ENCODE measurements around the gene CMTM4.
"Not testable (repeated sequence)": the region's sequence is repeated elsewhere in the genome, so short reads cannot be mapped to it uniquely, and the experiment has no call there.

The CMTM4 gene

DNA sequence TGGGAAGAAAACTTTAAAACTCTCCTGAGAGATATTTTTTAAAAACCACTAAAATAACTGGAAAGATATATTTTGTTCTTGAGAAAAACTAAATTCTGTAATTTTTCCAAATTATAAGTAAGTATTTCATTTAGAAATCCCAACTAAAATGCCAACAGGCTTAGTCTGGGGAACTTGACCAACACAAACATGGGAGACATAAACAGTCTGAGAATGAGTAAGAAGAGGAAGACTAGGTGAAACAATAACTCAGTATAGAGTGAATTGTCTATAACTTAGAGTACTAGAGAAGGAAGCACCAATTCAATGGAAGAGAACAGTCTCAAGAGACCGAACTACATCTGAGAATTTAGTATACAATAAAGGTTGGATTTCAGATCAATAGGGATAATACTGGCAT is 127.4 kb downstream of the CMTM4 start:
- in situ Hi-C loops (cut with HindIII; ENCODE audit: low pct_ligation_motif_present, low sequenced_read_pairs) = no loop called here
- TF ChIP-seq, protein P1, sequence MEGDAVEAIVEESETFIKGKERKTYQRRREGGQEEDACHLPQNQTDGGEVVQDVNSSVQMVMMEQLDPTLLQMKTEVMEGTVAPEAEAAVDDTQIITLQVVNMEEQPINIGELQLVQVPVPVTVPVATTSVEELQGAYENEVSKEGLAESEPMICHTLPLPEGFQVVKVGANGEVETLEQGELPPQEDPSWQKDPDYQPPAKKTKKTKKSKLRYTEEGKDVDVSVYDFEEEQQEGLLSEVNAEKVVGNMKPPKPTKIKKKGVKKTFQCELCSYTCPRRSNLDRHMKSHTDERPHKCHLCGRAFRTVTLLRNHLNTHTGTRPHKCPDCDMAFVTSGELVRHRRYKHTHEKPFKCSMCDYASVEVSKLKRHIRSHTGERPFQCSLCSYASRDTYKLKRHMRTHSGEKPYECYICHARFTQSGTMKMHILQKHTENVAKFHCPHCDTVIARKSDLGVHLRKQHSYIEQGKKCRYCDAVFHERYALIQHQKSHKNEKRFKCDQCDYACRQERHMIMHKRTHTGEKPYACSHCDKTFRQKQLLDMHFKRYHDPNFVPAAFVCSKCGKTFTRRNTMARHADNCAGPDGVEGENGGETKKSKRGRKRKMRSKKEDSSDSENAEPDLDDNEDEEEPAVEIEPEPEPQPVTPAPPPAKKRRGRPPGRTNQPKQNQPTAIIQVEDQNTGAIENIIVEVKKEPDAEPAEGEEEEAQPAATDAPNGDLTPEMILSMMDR (IDR thresholded peaks at IDR 0.05; ENCODE audit: low read depth, low read length, missing control alignments) = no peak
- Histone ChIP-seq H3K27ac (peak overlapping the region; percentile 69), H3K36me3 (replicated peaks) (peaks cover 13% of the 10 kb centered on the region), H3K27me3 (replicated peaks) (no peaks in the 10 kb centered on the region), H3K4me3 (ENCODE audit: low read depth, low read length) (no peak overlapping the region)
- DNase-seq = peak; percentile 23

DNA sequence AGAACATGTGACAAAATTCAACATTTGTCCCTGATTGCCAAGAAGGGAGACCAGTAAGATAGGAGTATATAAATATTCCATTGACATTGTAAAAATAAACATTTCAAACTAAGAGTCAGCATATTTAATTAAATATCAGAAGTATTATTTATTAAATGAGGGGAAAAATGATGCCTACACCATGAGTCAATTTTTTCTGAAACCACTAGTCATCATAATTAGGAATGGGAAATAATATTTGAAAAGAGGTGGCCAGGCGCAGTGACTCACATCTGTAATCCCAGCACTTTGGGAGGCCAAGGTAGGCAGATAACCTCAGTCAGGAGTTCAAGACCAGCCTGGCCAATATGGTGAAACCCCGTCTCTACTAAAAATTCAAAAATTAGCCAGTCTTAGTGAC is 128.2 kb downstream of the CMTM4 start:
- in situ Hi-C loops (cut with HindIII; ENCODE audit: low pct_ligation_motif_present, low sequenced_read_pairs) = no loop called here
- Histone ChIP-seq H3K27me3 (replicated peaks) (no peaks in the 10 kb centered on the region), H3K36me3 (replicated peaks) (peaks cover 13% of the 10 kb centered on the region), H3K4me3 (ENCODE audit: low read depth, low read length) (no peak overlapping the region), H3K27ac (peak overlapping the region; percentile 69)
- TF ChIP-seq, protein P1 (IDR thresholded peaks at IDR 0.05; ENCODE audit: low read depth, low read length, missing control alignments) = no peak
- DNase-seq = peak; percentile 65

DNA sequence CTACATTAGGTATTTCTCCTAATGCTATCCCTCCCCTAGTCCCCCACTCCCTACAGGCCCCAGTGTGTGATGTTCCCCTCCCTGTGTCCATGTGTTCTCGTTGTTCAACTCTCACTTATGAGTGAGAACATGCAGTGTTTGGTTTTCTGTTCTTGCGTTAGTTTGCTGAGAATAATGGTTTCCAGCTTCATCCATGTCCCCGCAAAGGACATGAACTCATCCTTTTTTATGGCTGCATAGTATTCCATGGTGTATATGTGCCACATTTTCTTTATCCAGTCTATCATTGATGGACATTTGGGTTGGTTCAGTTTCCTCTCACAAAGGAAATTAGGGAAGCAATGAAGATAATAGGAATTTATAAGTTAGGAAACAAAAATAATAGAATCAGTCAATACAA is 129.3 kb downstream of the CMTM4 start:
- H3K27ac ChIP-seq; H3K27me3 ChIP-seq (replicated peaks); in situ Hi-C loops (cut with HindIII; ENCODE audit: low pct_ligation_motif_present, low sequenced_read_pairs); H3K4me3 ChIP-seq (ENCODE audit: low read depth, low read length); DNase-seq: not testable (repeated sequence)
- H3K36me3 ChIP-seq (replicated peaks) = peaks cover 13% of the 10 kb centered on the region

DNA sequence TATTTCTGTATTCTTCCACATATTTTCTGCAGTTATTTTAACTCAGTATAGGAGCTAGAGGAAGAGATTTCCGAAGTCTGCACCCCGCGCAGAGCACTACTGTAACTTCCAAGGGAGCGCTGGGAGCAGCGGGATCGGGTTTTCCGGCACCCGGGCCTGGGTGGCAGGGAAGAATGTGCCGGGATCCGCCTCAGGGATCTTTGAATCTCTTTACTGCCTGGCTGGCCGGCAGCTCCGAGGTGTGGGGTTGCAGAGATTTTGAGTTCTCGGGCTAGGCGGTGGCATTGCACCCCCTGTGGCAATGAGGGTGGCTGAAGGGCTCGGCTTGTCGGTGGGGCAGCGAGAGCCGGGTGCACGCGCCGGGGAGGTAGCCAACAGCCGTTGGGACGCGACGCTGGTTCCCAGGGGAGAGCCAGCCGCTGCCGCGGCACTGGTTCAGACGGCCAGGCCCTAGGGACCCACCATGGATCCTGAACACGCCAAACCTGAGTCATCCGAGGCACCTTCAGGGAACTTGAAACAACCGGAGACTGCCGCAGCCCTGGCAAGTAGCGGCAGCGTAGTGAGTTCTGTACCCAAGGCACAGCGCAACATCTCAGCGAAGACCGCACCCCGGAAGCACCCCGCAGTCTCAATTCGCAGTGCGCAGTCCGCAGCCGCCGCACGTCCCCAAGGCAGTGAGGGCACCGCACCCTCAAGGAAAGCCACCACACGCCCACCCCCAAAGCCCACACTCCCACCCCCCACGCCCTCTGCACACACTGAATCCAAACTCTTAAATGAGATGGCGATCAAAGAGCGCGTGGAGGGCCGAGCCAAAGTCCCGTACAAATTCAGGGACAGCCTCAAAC is 130.3 kb downstream of the CMTM4 start, which contains the start of gene CMTM1:
Gene CMTM1, plus strand, starts transcription at position 389 of the 851 bp plus-strand sequence. Its CDS starts 75 bp downstream, at position 464.
- no peak within 1 kb of the TSS for H3K27ac ChIP-seq

More for the DNA sequence above, 130.3 kb downstream of the CMTM4 start, which contains the start of gene CMTM1:
- Histone ChIP-seq H3K36me3 (replicated peaks) (peaks cover 13% of the 10 kb centered on the region), H3K4me3 (ENCODE audit: low read depth, low read length) (no peak within 1 kb of the TSS), H3K27me3 (replicated peaks) (no peaks in the 10 kb centered on the region)
- no peak for DNase-seq
- in situ Hi-C loops (cut with HindIII; ENCODE audit: low pct_ligation_motif_present, low sequenced_read_pairs) = no loop called here
- TF ChIP-seq, protein P1 (IDR thresholded peaks at IDR 0.05; ENCODE audit: low read depth, low read length, missing control alignments) = no peak

Data from brain microvascular endothelial cell (primary cell).